ENCODE data around the gene SURF6.

The SURF6 gene

DNA sequence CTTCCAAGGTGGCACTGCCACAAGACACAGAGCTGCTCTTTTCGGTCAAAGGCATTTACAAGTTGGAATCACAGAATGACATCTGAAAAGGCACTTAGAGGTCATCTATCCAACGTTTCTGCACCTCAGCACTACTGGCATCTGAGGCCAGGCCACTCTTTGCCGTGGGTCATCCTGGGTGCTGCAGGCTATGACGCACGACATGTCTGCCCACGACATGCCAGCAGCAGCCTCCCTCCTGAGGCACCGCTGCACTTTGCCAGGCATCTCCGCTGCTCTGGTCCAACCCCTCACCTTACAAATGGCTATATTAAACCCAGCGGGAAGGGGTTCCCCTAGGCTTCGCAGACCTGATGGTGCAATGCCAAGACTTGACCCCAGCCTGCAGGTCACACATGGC is 31.8 kb upstream of the SURF6 start:
- no peak for DNase-seq (ENCODE audit: low spot score)

DNA sequence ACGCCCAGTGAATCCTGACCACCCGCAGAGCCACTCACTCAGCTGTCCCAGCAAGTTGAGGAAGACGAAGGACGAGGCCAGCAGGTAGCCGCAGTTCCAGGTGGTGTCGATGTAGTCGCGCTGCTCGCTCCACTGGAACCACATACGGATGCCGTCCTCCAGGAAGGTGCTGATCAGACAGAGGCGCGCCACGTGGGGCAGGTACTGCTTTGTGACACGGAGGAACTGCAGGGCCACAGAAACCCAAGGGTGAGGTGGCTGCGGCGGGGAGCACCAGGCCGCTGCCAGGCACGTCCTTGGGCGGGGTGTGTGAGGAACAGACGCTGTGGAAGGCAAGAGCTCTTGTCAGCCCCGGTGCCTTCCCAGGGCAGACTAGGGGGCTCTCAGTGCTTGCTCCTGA is 31.2 kb upstream of the SURF6 start:
- DNase-seq (ENCODE audit: low spot score), result no peak

DNA sequence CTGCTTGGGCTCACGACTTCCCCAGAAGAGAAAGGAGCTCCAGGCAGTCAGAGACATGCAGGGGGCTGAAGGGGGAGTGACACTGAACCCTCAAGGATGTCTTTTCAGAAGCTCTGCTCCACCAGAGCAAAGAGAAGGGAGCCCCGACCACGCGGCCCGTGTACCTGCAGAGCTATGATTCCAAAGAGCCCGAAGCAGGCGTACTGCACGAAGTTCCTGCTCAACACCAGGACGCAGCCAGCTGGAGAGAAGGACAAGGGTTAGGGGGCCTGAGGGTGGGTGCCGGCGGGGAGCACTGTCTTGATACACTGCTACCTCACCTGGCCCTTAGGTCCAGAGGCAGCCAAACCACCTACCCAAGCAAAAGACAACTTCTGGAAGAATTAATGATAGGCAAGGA is 30.4 kb upstream of the SURF6 start:
- DNase-seq (ENCODE audit: low spot score), result no peak

DNA sequence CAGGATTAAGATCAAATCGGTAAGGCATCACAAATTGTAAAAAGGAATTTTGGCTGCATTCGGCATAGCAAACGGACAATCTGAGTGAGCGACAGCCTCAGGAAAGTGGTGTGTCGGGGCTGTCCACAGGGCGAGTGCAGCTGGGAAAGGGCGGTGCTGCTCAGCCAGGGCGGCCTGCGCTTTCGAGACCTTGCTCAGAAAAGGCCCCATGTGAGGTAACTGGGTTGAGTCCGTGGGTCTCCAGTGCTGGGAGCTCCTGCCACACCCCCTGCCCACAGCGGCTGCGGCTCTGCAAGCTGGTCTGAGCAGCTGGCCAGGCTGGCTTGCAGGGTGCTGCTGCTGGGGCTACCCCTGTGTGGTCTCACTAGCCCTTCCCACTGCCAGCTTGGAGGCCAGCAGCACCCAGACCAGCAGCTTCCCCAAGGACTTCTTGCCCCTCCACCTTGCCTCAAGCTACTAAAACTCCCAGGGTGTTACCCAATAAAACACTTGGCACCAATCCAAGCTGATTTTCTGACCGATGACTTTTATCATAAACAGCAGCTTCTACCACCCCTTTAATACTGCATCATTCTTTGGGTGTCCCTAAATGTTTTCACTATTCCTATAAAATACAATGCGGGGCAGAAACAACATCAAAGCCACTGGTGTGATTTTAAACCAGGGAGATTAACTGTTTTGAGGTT is 26.5 kb upstream of the SURF6 start:
- no peak for DNase-seq (ENCODE audit: low spot score)

DNA sequence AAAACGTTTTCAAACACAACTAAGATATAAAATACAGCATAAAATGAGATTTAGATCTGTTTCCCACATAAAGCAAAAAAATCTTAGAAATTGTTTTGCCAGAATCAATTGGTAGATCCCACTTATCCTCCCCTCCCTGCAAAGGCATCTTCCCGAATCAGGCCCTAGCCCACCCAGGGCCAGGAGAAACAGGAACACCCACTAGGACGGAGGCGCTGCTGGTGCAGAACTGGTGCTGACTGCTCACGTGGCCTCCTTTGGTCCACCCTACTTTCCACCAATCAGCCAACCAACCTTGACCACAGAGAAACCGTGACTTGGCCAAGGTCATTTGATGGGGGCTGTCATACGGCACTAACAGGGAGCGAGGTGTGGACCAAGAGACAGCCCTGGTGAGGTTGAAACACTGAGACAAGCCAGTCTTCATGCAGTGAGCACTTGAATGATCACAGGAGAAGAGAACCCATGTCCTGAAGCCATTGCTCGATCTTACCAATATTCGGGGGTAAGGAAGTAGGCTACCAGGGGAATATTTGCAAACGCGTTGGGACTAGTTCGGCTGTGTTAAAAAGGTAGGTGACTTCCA is 25.6 kb upstream of the SURF6 start:
- no peak for DNase-seq (ENCODE audit: low spot score)

DNA sequence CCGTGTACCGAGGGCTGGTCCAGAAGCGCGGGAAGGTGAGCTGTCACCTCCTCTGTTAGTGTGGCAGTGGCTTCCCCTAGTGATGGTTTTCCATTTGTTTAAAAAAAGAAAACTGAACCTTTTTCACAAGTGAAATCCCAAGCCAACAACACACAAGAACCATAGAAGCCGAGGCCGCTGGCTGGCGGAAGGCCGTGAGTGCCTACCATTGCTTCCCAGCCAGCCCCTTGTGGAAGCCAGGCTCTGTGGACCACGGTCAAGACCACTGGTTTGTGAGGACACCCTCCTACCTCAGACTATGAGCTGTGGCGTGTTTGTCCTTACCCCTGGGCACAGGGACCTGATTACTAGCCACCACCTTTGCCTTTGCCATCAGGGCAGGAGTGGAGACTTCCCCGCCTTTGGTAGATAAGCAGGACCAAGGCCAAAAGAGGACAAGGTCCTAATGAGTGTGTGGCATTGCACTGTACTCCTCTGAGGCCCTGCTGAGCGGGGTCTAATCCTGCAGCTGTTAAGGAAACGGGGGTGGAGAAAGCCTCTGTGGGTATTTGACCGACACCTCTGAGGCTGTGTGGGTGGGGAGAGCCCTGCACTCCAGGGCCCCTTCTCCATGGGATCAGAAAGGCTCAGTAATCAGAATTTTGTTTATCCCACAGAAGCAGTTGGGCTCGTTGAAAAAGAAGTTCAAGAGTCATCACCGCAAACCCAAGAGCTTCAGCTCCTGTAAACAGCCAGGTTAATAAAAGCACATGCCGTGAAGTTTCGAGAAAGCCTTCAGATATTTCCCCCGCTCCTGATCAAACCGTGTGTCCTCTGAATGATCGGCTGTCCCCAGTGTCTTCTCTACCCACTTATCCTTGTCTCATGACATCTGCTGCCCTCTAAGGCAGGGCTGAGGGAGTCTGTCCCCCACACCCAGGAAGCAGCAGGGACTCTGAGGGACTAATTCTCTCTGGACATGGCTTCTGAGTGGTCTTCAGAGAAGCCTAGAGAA is 24.7 kb upstream of the SURF6 start:
- DNase-seq (ENCODE audit: low spot score), result no peak

DNA sequence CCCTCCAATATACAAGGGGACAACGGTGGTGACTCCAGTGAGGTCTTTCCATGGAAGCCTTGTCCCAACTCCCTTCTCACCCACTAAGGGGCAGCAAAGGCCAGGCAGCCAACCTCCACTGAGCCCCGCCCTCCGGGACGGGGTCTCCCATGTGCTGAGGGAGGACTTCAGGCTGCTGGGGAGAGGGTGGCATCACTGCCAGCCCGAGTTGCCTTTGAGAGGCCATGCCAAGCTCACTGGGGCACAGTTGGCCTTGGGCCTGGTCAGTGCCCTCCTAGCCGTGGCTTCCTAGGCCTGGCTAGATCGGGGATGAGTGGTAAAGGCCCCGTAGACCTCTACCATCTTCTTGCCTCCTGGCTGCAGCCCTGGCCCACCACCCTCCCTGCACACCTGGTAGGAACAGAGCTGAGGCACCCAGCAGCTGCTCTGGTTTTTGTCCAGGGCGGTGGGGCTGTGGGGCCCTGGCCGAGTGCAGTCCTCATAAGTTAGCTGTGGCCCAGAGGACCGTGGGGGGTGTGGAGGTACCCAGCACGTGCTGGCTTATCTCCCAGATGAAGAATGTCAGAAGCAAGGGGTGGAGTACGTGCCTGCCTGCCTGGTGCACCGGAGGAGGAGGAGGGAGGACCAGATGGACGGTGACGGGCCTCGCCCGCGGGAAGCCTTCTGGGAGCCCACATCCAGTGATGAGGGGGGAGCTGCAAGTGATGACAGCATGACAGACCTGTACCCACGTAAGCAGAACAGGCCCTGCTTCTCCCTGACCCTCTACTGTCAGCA is 23.6 kb upstream of the SURF6 start:
- peak; percentile 73 for DNase-seq (ENCODE audit: low spot score)

DNA sequence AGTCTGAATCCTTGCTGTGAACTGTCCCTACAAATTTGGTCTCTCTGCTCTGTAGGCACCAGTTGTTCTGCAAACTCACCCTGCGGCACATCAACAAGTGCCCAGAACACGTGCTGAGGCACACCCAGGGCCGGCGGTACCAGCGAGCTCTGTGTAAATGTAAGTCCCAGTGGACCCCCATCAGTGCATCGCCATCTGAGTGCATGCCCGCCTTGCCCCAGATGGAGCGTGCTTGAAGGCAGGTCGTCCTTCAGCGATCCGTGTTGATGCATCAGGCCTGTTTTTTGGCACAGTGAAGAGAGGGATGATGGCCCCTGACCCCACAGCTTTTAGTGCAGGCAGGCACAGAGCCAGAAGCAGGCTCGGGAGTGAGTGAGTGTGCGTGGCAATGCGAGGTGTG is 21.7 kb upstream of the SURF6 start:
- no peak for DNase-seq (ENCODE audit: low spot score)

DNA sequence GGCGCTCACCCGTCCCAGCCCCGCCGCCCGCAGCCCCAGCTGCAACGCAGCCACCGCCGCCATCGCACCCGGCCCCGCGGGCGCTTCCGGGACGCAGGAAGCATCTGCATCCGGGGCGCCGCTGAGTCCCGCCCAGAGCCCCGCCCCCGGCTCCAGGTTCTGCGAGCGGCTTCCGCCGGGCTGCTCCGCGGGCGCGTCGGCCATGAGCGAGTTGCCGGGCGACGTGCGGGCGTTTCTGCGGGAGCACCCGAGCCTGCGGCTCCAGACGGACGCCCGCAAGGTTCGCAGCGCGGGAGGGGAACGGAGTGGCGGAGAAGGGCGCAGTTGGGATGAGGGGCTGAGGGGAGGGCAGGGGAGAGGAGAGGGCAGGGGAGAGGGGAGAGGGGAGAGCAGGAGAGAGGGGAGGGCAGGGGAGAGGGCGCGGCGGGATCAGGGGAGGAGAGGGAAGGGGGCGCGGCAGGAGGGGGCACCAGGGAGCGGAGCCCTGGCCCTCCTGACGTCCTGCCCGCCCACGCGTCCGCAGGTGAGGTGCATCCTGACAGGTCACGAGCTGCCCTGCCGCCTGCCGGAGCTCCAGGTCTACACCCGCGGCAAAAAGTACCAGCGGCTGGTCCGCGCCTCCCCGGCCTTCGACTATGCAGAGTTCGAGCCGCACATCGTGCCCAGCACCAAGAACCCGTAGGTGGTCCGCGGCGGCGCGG is 20.6 kb upstream of the SURF6 start, which contains the start of the genes SURF1 and SURF2:
Gene SURF1 (minus strand): TSS at position 97 of the 701 bp plus-strand sequence. CDS start 34 bp downstream, at position 63.
Gene SURF2 (plus strand): TSS at position 160 of the 701 bp plus-strand sequence. CDS start 43 bp downstream, at position 203.
- DNase-seq (ENCODE audit: low spot score), result peak; percentile 81

DNA sequence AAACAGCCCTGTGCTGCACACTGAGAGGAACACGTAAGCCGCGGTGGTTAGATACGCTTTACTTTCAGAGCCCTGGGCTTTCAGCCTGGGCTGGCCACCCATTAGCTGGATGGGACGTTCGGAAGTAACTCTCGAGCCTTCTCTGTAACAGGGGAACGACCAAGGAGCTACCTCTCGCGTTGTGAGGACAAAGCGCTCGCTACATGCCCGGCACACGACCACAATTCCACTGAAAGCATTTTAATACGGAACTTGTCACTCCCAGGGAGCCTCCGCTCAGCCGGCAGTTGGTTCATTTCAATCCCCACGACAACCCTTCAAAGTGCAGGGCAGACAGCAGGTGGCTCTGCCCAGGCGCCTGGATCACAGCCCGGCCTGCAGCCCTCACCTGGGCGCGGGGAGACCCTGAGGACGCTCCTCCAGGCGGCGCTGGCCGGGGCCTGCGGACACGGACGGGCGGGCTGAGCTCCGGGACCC is 19.9 kb upstream of the SURF6 start:
- DNase-seq (ENCODE audit: low spot score), result peak; percentile 55

DNA sequence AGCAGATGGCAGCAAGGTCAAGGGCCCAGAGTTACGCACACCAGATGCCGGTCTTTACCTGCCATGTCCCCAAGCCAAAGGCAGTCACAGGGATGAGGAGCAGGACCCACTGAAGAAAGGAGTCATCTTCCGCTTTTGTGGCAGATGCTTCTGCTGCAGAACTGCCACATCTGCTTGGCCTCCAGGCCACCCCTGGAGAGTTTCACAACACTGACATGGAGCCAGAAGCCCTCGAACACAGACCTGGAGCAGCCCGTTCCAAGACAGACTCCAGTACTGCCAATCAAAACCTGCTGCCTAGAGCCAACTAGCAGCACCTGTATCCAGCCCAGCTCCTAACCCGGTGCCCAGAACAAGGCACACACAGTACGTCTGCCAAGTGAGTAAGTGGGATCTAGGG is 18.8 kb upstream of the SURF6 start:
- DNase-seq (ENCODE audit: low spot score), result no peak

DNA sequence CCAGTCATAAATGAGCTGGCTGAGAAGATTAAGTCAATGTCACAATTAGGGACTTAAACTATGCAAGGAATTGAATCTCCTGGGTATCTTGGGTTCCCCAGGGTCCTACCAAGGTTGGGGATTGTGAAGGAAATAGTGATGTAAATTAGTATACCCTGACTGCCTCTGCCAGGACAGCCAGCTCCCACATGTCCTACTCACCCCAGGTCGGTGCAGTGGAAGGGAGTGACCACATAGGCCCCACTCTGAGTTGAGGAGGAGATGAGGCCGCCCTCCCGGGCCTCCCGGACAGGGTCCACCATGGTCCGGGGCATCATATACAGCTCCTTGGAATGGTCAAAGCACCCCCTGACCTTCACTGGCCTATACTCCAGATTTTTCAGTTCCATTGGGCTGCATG is 17.6 kb upstream of the SURF6 start:
- no peak for DNase-seq (ENCODE audit: low spot score)

DNA sequence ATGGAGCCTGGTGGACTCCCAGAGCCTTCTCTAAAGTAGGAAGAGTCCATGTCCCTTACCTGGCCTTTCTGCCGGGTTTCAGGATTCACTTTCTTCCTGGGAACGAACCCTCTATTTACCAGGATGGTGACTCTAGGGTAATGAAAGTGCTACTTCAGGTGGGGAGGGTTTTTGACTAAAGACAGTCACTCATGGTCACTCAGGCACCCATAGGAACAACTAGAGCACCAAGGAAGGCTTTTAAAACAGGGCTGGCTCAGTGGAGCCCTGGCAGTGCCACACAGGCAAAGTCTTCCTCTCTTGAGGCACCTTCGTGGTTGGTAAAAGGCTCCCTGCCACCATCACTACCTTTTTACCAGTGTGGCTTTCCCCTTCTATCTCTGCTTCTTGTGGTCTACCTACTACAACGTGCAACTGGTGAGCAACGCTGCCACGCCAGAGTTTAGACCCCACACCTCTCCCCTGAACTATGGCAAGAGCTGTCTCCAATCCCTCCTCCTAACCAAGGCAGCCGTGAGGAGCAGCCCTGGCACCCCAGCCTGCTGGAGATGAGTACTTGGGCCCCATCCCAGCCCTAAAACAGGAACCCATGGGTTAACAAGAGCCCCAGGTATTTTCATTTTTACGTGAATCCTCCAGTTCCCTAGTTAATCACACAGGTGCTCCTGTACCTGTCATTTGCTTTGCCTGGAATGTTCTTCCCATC is 16.8 kb upstream of the SURF6 start:
- no peak for DNase-seq (ENCODE audit: low spot score)

DNA sequence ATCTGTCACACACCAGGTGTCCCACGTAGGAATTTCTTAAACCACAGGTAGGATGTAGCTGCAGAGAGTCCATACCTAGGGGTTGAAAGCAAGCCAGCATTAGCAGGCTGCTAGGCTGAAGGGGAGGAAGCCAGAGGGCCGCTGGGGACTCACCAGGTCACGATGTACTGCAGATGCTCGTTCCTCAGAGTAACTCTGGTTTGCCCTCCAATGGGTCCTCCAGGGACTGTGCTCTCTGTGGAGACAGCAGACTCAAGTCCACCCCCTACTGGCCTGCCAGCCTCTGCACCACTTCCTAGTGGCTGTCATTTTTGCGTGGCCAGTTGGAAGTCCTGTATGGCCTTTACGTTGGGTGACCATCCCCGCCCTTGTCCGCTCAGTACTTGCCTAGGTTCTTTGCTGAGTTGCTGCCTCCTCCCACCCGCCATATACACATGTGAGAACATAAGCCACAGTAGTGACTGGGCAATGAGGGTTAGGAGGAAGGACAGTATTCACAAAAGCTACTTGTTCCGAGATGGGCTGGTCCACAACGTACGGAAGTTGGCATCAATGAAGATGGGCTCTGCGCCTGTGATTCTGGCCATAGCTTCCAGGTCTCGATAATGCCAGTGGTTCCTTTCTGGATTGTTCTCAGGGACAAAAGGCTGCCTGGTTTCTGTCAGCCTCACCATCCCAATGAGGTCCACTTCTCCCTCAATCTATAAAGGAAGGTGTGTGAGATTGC is 16.1 kb upstream of the SURF6 start:
- peak; percentile 76 for DNase-seq (ENCODE audit: low spot score)

DNA sequence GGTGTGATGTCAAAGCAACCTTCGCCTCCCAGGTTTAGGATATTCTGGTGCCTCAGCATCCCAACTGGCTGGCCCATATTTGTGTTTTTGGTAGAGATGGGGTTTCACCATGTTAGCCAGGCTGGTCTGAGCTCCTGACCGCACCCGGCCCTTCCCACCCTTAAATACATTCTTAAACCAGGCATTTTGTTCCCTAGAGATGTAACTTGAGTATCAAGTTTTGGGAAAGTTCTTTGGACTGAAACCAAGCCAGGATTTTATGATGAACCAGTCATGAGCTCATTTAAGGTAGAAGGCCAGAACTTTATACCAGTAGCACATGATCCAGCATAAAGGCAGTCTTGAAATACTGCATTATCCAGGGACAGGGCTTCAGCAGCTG is 15.5 kb upstream of the SURF6 start:
- DNase-seq (ENCODE audit: low spot score), result no peak

DNA sequence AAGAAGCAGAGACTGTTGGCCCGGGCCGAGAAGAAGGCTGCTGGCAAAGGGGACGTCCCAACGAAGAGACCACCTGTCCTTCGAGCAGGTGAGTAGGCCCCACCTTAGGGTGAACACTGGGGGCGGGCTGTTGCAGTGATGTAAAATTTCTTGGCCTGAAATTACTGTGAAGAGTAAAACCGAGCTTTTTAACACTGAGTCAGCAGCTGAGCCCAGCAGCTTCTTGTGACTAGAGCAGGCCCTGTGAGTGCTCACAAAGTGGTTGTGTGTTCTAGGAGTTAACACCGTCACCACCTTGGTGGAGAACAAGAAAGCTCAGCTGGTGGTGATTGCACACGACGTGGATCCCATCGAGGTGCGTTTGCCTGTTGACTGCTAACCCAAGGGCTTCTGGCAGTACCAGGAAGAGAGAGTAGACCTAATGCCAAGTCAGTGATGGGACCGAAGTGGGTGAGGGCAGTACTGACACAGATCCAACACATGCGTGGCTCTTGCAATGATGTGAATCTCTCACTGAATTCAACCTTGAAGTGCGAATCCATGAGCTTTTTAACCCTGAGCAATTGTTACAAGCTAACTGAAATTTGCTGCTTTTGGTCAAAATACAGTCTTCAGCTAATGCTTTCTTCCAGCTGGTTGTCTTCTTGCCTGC is 14.1 kb upstream of the SURF6 start:
- DNase-seq (ENCODE audit: low spot score), result no peak

DNA sequence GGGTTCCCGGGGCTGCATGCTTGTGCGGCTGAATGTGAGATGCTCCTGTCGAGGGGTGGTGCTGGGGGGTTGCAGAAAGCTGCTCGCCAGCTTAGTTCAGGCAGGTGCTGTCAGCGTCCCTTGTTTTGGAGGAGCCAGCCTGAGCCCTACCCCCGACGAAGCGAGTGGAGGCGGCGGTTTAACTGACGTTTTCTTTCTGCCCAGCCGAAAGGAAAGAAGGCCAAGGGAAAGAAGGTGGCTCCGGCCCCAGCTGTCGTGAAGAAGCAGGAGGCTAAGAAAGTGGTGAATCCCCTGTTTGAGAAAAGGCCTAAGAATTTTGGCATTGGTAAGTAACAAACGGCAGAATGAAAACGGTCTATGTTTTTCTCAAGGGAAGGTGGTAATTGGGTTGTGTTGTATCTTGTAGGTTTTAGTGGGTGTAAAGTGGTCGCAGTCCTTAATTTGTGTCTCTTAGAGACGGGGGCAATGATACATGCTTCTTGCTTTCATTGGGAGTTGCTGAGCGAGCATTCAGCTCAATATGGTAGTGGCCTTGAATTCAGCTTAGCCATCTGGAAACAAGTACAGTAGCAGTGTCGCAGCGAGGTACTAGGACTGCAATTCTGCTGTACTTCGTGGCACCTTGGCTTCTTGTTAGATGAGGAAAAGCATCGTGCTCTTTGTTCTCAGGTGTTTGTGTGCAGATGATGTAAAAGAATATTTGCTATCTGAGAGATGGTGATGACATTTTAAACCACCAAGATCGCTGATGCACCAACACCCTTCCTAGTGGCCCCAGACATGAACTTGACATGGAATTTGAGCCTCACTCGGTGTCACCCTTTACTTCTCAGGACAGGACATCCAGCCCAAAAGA is 13.0 kb upstream of the SURF6 start:
- DNase-seq (ENCODE audit: low spot score), result no peak

DNA sequence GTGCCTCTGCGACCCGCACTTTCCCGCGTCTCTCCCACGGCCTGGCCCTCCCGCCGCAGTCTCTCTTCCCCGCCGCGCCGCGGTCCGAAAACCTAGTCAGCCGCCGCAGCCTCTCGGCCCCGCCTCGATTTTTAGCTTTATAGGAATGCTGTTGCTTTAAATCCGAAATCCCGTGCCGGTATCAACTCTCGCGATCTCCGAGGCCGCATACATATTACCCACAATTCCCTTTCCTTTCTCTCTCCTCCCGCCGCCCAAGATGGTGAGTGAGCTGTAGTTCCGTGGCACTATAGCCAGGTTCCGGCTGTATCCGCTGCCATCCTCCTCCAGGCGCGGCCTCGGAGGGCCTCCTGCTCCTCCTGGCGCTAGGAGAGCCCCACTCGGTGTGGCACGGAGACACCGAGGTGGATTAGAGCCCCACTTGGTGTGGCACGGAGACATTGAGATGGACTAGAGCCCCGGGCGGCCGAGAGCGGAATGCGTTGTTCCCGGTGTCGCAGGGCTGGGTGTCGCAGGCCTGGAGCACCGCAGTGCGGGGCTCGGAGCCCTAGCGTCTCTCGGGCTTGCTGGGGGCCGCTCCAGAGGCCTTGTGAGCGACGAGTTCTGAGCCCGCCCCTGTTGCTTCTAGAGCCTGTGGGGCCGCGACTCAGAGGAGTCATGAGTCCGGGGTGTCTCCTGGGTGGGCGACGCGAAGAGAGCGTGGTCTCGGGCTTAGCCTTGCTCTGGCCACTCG is 12.2 kb upstream of the SURF6 start, which contains the start of the genes MED22 and RPL7A:
Gene MED22 (minus strand): TSS at position 147 of the 733 bp plus-strand sequence. CDS start 1,469 bp downstream, outside the sequence.
Gene RPL7A (plus strand): TSS at position 234 of the 733 bp plus-strand sequence. CDS start 26 bp downstream, at position 260.
- DNase-seq (ENCODE audit: low spot score), result peak; percentile 97

Measured in cerebellar cortex (tissue), 1 donor.